ENCODE results near the gene OCLN. TPM values are rescaled to one million over a fixed set of nuclear protein-coding genes. Genes with fewer than 3 reads are reported as not detected.
"Not testable (repeated sequence)": the region's sequence is repeated elsewhere in the genome, so short reads cannot be mapped to it uniquely, and the experiment has no call there.

OCLN gene
- total and polyA plus RNA-seq, 7 donors, result 1.3 to 19.7 (median 3.9) TPM

DNA sequence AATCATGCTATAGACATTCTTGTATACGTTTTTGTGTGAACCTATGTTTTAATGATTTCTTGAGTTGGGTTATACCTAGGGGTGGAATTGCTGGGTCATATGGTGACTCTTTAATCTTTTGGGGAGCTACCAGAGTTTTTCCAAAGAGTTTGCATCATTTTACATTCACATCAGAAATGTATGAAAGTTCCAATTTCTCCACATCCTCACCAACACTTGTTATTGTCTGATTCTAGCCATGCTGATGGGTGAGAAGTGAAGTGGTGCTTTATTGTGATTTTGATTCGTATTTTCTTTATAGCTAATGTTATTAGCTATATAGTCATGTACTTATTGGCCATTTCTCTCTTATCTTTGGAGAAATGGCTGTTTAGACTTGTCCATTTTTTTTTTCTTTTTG, 18.1 kb downstream of the OCLN start:
- Histone ChIP-seq H3K4me1 (no peaks in the 10 kb centered on the region), H3K27ac (no peak overlapping the region), H3K4me3 (no peak overlapping the region), H3K27me3 (no peaks in the 10 kb centered on the region), H3K9me3 (no peaks in the 10 kb centered on the region), H3K36me3 (no peaks in the 10 kb centered on the region)
- intact Hi-C loops (cut with DNase I), result no loop called here
- TF ChIP-seq, protein P1, sequence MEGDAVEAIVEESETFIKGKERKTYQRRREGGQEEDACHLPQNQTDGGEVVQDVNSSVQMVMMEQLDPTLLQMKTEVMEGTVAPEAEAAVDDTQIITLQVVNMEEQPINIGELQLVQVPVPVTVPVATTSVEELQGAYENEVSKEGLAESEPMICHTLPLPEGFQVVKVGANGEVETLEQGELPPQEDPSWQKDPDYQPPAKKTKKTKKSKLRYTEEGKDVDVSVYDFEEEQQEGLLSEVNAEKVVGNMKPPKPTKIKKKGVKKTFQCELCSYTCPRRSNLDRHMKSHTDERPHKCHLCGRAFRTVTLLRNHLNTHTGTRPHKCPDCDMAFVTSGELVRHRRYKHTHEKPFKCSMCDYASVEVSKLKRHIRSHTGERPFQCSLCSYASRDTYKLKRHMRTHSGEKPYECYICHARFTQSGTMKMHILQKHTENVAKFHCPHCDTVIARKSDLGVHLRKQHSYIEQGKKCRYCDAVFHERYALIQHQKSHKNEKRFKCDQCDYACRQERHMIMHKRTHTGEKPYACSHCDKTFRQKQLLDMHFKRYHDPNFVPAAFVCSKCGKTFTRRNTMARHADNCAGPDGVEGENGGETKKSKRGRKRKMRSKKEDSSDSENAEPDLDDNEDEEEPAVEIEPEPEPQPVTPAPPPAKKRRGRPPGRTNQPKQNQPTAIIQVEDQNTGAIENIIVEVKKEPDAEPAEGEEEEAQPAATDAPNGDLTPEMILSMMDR (IDR thresholded peaks at IDR 0.05), result no peak
- TF ChIP-seq POLR2A (IDR thresholded peaks at IDR 0.05), result no peak
- no peak for TF ChIP-seq EP300 (IDR thresholded peaks at IDR 0.05)
- TF ChIP-seq POLR2AphosphoS5 (IDR thresholded peaks at IDR 0.05), result no peak
- WGBS, 2 donors, result 90 to 94% methylated on average over 2 of the region's 2 CpGs
- no peak for DNase-seq

DNA sequence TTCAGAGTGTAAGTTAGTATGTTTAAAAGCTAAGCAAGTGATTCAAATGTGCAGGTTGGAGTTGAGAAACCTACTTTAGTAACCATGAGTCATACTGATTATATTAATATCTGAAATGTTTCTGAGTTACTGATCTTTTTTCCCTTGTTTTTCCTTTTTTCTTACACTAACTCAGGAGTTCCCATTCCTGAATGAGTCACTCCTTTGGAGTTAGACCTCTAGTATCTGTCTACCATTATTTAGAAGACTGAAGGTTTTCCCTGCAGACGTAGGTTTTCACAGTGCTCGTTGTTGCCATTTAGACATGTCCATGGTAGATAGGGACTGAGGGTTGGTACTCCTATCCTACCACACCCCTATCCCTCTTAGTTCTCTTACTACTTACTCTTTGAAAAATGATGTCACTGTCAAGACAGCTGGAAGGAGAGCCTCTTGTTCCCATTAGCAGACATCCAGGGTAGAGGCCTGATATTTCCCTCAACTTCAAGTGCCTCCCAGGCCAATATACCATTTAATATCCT, 20.2 kb downstream of the OCLN start:
- intact Hi-C loops (cut with DNase I), result no loop called here
- DNase-seq, result no peak
- WGBS, 2 donors, result 92 to 96% methylated on average over 2 of the region's 2 CpGs
- Histone ChIP-seq H3K4me3 (no peak overlapping the region), H3K36me3 (no peaks in the 10 kb centered on the region), H3K27me3 (no peaks in the 10 kb centered on the region), H3K27ac (no peak overlapping the region), H3K4me1 (no peaks in the 10 kb centered on the region), H3K9me3 (no peaks in the 10 kb centered on the region)
- TF ChIP-seq POLR2A (IDR thresholded peaks at IDR 0.05) (no peak), POLR2AphosphoS5 (IDR thresholded peaks at IDR 0.05) (no peak), EP300 (IDR thresholded peaks at IDR 0.05) (no peak)
- TF ChIP-seq, protein P1 (IDR thresholded peaks at IDR 0.05), result no peak

DNA sequence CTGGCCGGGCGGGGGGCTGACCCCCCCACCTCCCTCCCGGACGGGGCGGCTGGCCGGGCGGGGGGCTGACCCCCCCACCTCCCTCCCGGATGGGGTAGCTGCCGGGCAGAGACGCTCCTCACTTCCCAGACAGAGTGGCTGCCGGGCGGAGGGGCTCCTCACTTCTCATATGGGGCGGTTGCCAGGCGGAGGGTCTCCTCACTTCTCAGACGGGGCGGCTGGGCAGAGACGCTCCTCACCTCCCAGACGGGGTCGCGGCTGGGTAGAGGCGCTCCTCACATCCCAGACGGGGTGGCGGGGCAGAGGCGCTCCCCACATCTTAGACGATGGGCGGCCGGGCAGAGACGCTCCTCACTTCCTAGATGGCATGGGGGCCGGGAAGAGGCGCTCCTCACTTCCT, 23.0 kb downstream of the OCLN start:
- intact Hi-C loops (cut with DNase I); H3K9me3 ChIP-seq; H3K27me3 ChIP-seq; H3K27ac ChIP-seq; H3K36me3 ChIP-seq; H3K4me1 ChIP-seq; DNase-seq; H3K4me3 ChIP-seq: not testable (repeated sequence)
- 96 to 97% methylated on average over 25 to 26 of the region's 30 CpGs for WGBS, 2 donors

DNA sequence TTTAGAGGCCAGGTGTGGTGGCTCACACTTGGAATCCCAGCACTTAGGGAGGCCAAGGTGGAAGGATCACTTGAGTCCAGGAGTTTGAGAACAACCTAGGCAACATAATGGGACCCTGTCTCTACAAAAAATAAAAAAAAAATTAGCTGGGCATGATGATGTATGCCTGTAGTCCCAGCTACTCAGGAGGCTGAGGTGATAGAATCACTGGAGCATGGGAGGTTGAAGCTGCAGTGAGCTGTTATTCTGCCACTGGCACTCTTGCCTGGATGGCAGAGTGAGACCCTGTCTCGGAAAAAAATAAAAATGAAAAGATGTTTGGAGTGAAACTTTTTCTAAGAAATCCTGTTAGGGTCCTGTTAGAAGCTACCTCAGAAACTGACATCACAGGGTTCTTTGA, 24.2 kb downstream of the OCLN start:
- Histone ChIP-seq H3K36me3 (no peaks in the 10 kb centered on the region), H3K9me3 (no peaks in the 10 kb centered on the region), H3K27ac (no peak overlapping the region), H3K4me3 (no peak overlapping the region), H3K4me1 (no peaks in the 10 kb centered on the region), H3K27me3 (no peaks in the 10 kb centered on the region)
- no peak for DNase-seq
- TF ChIP-seq EP300 (IDR thresholded peaks at IDR 0.05) (no peak), POLR2AphosphoS5 (IDR thresholded peaks at IDR 0.05) (no peak), POLR2A (IDR thresholded peaks at IDR 0.05) (no peak)
- TF ChIP-seq, protein P1 (IDR thresholded peaks at IDR 0.05), result no peak
- 95 to 99% methylated on average over 1 of the region's 1 CpG for WGBS, 2 donors
- intact Hi-C loops (cut with DNase I), result no loop called here

DNA sequence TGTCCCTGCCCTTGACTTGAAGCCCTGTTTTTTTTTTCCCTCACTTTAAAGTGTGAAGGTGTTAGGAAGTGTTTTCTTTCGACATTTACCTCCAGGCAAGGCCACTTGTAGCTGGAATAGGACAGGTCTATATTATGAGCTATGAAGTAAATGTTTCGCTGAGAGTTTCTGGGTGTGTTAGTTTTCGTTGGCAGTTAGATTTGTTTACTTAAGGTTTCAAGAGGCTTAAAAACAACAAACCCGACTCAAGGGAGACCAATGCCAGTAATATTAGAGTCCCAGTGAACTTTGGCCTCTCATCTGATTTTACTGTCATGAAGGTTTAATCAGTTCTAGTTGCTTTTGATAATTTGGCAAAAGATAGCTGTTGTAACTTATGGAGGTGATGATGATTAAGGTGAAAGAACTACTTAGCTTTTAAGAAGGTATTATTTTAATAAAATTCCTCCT, 25.2 kb downstream of the OCLN start:
- no peak overlapping the region for H3K27ac ChIP-seq
- no peaks in the 10 kb centered on the region for H3K4me1 ChIP-seq
- no peaks in the 10 kb centered on the region for H3K36me3 ChIP-seq
- H3K27me3 ChIP-seq, result no peaks in the 10 kb centered on the region
- TF ChIP-seq POLR2A (IDR thresholded peaks at IDR 0.05), result no peak
- no peak for TF ChIP-seq POLR2AphosphoS5 (IDR thresholded peaks at IDR 0.05)
- TF ChIP-seq, protein P1 (IDR thresholded peaks at IDR 0.05), result no peak
- TF ChIP-seq EP300 (IDR thresholded peaks at IDR 0.05), result no peak
- 7 to 53% methylated on average over 4 of the region's 4 CpGs for WGBS, 2 donors
- H3K9me3 ChIP-seq, result no peaks in the 10 kb centered on the region
- no peak for DNase-seq
- H3K4me3 ChIP-seq, result no peak overlapping the region
- intact Hi-C loops (cut with DNase I), result no loop called here
